BE2C (cell line): ENCODE results near the gene CEPT1.

Experiments used
- DNase-seq: peaks from one replicate; pipeline ENCODE4 v3.0.0-alpha.2; 2020
- H3K27me3 ChIP-seq: fragments of 250-450 bp; sonication (Bioruptor Pico); 2 replicates; pipeline ENCODE4 v1.5.1; 2020; ENCODE audit warnings: mild to moderate bottlenecking
- H3K36me3 ChIP-seq: fragments of 250-450 bp; sonication (Bioruptor Pico); 2 replicates; pipeline ENCODE4 v1.5.1; 2020; ENCODE audit warnings: mild to moderate bottlenecking
- H3K4me1 ChIP-seq: fragments of 250-450 bp; sonication (Bioruptor Pico); 2 replicates; pipeline ENCODE4 v1.5.1; 2020
- H3K4me3 ChIP-seq: 2 replicates; pipeline ENCODE4 v1.5.1; 2011; ENCODE audit warnings: low read depth, low read length
- H3K9me3 ChIP-seq: fragments of 250-450 bp; sonication (Bioruptor Pico); 2 replicates; pipeline ENCODE4 v1.5.1; 2020
- CTCF ChIP-seq: IDR thresholded peaks from 2 replicates; pipeline ENCODE4 v1.5.1; 2012; ENCODE audit warnings: mild to moderate bottlenecking, low read depth, low read length

Gene CEPT1

GRCh38 chr1:111199881-111200801, 60.1 kb downstream of the CEPT1 start, which contains the start of gene DENND2D:
Gene DENND2D (minus strand): TSS chr1:111200646. CDS start chr1:111200459, 187 bp downstream.
- no peak within 1 kb of the TSS for H3K4me3 ChIP-seq
- no peak for TF ChIP-seq CTCF
- no peaks in the 10 kb centered on the region for H3K4me1 ChIP-seq
- H3K27me3 ChIP-seq: peaks cover 20% of the 10 kb centered on the region
- no peak for DNase-seq
- H3K9me3 ChIP-seq: no peaks in the 10 kb centered on the region
- no peaks in the 10 kb centered on the region for H3K36me3 ChIP-seq

- Histone ChIP-seq H3K27me3 (peaks cover 27% of the 10 kb centered on the region), H3K36me3 (no peaks in the 10 kb centered on the region), H3K4me3 (no peak overlapping the region), H3K4me1 (no peaks in the 10 kb centered on the region), H3K9me3 (no peaks in the 10 kb centered on the region)
- no peak for TF ChIP-seq CTCF
- DNase-seq: no peak
These were observed 60.8 kb downstream of the CEPT1 start for GRCh38 chr1:111200802-111201161.

- no peak for DNase-seq
- TF ChIP-seq CTCF: no peak
- Histone ChIP-seq H3K27me3 (peaks cover 32% of the 10 kb centered on the region), H3K36me3 (no peaks in the 10 kb centered on the region), H3K4me3 (no peak overlapping the region), H3K9me3 (no peaks in the 10 kb centered on the region), H3K4me1 (no peaks in the 10 kb centered on the region)
These were observed 61.5 kb downstream of the CEPT1 start for GRCh38 chr1:111201275-111202090.

- DNase-seq: no peak
- H3K4me1 ChIP-seq: no peaks in the 10 kb centered on the region
- no peaks in the 10 kb centered on the region for H3K36me3 ChIP-seq
- H3K27me3 ChIP-seq: peaks cover 41% of the 10 kb centered on the region
- H3K4me3 ChIP-seq: no peak overlapping the region
- no peaks in the 10 kb centered on the region for H3K9me3 ChIP-seq
- no peak for TF ChIP-seq CTCF
These were observed 62.3 kb downstream of the CEPT1 start for GRCh38 chr1:111202366-111202706.

- H3K36me3 ChIP-seq: no peaks in the 10 kb centered on the region
- no peaks in the 10 kb centered on the region for H3K4me1 ChIP-seq
- peaks cover 41% of the 10 kb centered on the region for H3K27me3 ChIP-seq
- no peaks in the 10 kb centered on the region for H3K9me3 ChIP-seq
- H3K4me3 ChIP-seq: no peak overlapping the region
- DNase-seq: no peak
- TF ChIP-seq CTCF: no peak
These were observed 62.9 kb downstream of the CEPT1 start for GRCh38 chr1:111202707-111203623.
